K562 (cell line): ENCODE results near the gene ZFYVE16. TPM values are rescaled to one million over a fixed set of nuclear protein-coding genes. Genes with fewer than 3 reads are reported as not detected.
A peak's percentile ranks its signal among the peaks of the same experiment; 100 is the strongest.

Source experiments
- ATAC-seq: fragments of 200-7000 bp; cut with Tn5 transposase; 3 replicates; pipeline ENCODE4 v1.9.1; 2020; ENCODE audit warnings: moderate library complexity
- BruUV-seq: library from RNA; stranded (reverse); fragments of 400-500 nt; replicated peaks from 2 replicates; lab custom pipeline; 2021; lab: Mats Ljungman, UMichigan
- CTCF ChIA-PET: fragments of 300-600 bp; formaldehyde crosslinking; extraction: SDS; loops from one replicate; lab custom pipeline; 2021; ENCODE audit warnings: low intra/inter-chr PET ratio; lab: Yijun Ruan, JAX
- POLR2A ChIA-PET: fragments of 300-600, 350-650 bp; sonication (Branson Sonifier 250); formaldehyde crosslinking; extraction: SDS; loops from one replicate; lab custom pipeline; 2021; ENCODE audit warnings: antibody characterized with exemption, inconsistent platforms; lab: Yijun Ruan, JAX
- DNase-seq, 4 experiments: peaks; one replicate each; pipeline versions ENCODE4 v3.0.0 to v3.0.0-alpha.2; 2011 to 2018; ENCODE audit warnings: low spot score in 3 of 4, mixed read lengths in 3 of 4; ENCODE audit errors: extremely low read depth in 1 of 4
- FAIRE-seq: peaks from 2 replicates; lab custom pipeline; 2011; peaks lifted over from hg19 to GRCh38; lab: Jason Lieb, UNC
- H2AFZ ChIP-seq: 2 replicates; pipeline ENCODE4 v1.6.0; 2011; ENCODE audit warnings: low read depth, low read length, control low read depth, inconsistent platforms
- H3K27ac ChIP-seq: fragments of 200-600 bp; 3 replicates; pipeline ENCODE4 v1.8.0; 2011; ENCODE audit warnings: low read depth, mild to moderate bottlenecking, control low read depth, inconsistent platforms, low read length, moderate library complexity, mixed read lengths; ENCODE audit errors: extremely low read depth
- H3K27me3 ChIP-seq, 2 experiments: fragments of 300-600 bp in 1 of 2; 2 replicates in 1 of 2; 3 replicates in 1 of 2; pipeline versions ENCODE4 v1.6.0 to v1.8.0; 2011; ENCODE audit warnings: inconsistent platforms in 2 of 2, low read length in 2 of 2, mild to moderate bottlenecking in 1 of 2, mixed read lengths in 1 of 2, moderate library complexity in 1 of 2; ENCODE audit not compliant: control insufficient read depth in 2 of 2, insufficient read depth in 2 of 2
- H3K36me3 ChIP-seq: fragments of 300-600 bp; 3 replicates; pipeline ENCODE4 v1.8.0; 2011; ENCODE audit warnings: mild to moderate bottlenecking, low read length, inconsistent platforms; ENCODE audit not compliant: control insufficient read depth, insufficient read depth
- H3K4me1 ChIP-seq, 2 experiments: fragments of 200-600 bp in 1 of 2; replicated peaks in 1 of 2; 2 replicates in 1 of 2; 3 replicates in 1 of 2; pipeline versions ENCODE4 v1.5.1 to v1.8.0; 2011; ENCODE audit warnings: inconsistent platforms in 2 of 2, low read length in 2 of 2, mild to moderate bottlenecking in 1 of 2, mixed read lengths in 1 of 2, moderate library complexity in 1 of 2; ENCODE audit not compliant: control insufficient read depth in 2 of 2, insufficient read depth in 2 of 2
- H3K4me2 ChIP-seq: 2 replicates; pipeline ENCODE4 v1.6.1; 2011; ENCODE audit warnings: low read length, control low read depth, inconsistent platforms, mixed read lengths; ENCODE audit not compliant: insufficient read depth
- H3K4me3 ChIP-seq: fragments of 200-600 bp; sonication (generic), shearing (Covaris generic); 2 replicates; pipeline ENCODE4 v1.5.1; 2016; ENCODE audit warnings: control low read depth, inconsistent platforms
- H3K79me2 ChIP-seq: fragments of 200-600 bp; 3 replicates; pipeline ENCODE4 v1.8.0; 2011; ENCODE audit warnings: low read length, inconsistent platforms; ENCODE audit not compliant: control insufficient read depth, insufficient read depth
- H3K9ac ChIP-seq, 2 experiments: 2 replicates each; pipeline versions ENCODE4 v1.6.0 to v1.6.1; 2011; ENCODE audit warnings: low read depth in 2 of 2, low read length in 2 of 2, control low read depth in 1 of 2, inconsistent platforms in 1 of 2, mild to moderate bottlenecking in 1 of 2, mixed read lengths in 1 of 2; ENCODE audit not compliant: insufficient read depth in 1 of 2
- H3K9me1 ChIP-seq: one replicate; pipeline ENCODE4 v1.6.0; 2011; ENCODE audit warnings: inconsistent platforms, mild to moderate bottlenecking, low read length, moderate library complexity; ENCODE audit not compliant: control insufficient read depth, insufficient read depth
- H3K9me3 ChIP-seq: replicated peaks from 2 replicates; pipeline ENCODE4 v1.5.1; 2011; ENCODE audit warnings: low read depth, low read length, inconsistent platforms; ENCODE audit not compliant: control insufficient read depth, insufficient read depth
- H4K20me1 ChIP-seq: replicated peaks from 2 replicates; pipeline ENCODE4 v1.6.1; 2011; ENCODE audit warnings: low read length, inconsistent platforms, mixed read lengths; ENCODE audit not compliant: control insufficient read depth, insufficient read depth
- EP400 ChIP-seq: fragments of 450-650 bp; IDR thresholded peaks from 2 replicates; pipeline ENCODE4 v1.6.1; 2017; ENCODE audit warnings: antibody characterized with exemption, mild to moderate bottlenecking, moderate library complexity
- PHF8 ChIP-seq: fragments of 200-600 bp; sonication (generic); IDR thresholded peaks from 2 replicates; pipeline ENCODE4 v1.6.1; 2012; ENCODE audit warnings: mixed run types, mild to moderate bottlenecking, inconsistent platforms, low read length, moderate library complexity, borderline replicate concordance
- PRMT5 ChIP-seq: sonication (generic); formaldehyde crosslinking; IDR thresholded peaks from 2 replicates; pipeline ENCODE4 v1.5.0; 2020; ENCODE audit warnings: missing genetic modification reagents
- ZFP1 ChIP-seq: fragments of 450-650 bp; formaldehyde crosslinking; IDR thresholded peaks from 2 replicates; pipeline ENCODE4 v1.4.0; 2020; ENCODE audit warnings: mild to moderate bottlenecking, mixed read lengths
- WGBS: fragments of 100-300 bp; shearing (Covaris generic); methylation state at CpG from one replicate; pipeline ENCODE4 v1.1.6; 2016; ENCODE audit warnings: low coverage, mixed read lengths; ENCODE audit not compliant: insufficient coverage; ENCODE audit errors: missing lambda C conversion rate; 5-methylcytosine and 5-hydroxymethylcytosine counted together
- in situ Hi-C: fragments of 300-500 bp; cut with MboI; formaldehyde crosslinking; loops from 4 replicates; pipeline ENCODE4 v1.15.0; 2018; ENCODE audit warnings: inconsistent platforms, mixed read lengths
- intact Hi-C: fragments of 100-400 bp; cut with micrococcal nuclease; formaldehyde crosslinking; loops from 2 replicates; pipeline ENCODE4 v1.14.2; 2022
- polyA plus RNA-seq, 8 experiments: library from polyadenylated mRNA; depleted of rRNA in 4 of 8; stranded (reverse) in 5 of 8; unstranded in 3 of 8; fragments of >200 nt; fragmentation: Nextera tagmentation in 2 of 8; fragmentation: Illumina TruSeq in 1 of 8; extraction: Ambion mirVana in 2 of 8; extraction: Trizol in 1 of 8; gene quantifications; 2 replicates each; pipeline versions ENCODE4 v1.2.1 to v1.2.3, GENCODE V29; 2011 to 2014; ENCODE audit warnings: inconsistent platforms in 1 of 8, missing spikeins in 1 of 8
- total RNA-seq, 7 experiments: library from RNA; depleted of rRNA in 6 of 7; stranded (reverse); fragments of >200 nt in 6 of 7; fragmentation: Illumina TruSeq in 2 of 7; extraction: Trizol in 2 of 7; gene quantifications; 2 replicates each; pipeline versions ENCODE4 v1.2.1 to v1.2.3, GENCODE V29; 2011 to 2021; ENCODE audit warnings: low replicate concordance in 1 of 7
- TF ChIP-seq, protein P1 (sequence below): fragments of 450-650 bp; IDR thresholded peaks from 2 replicates; pipeline ENCODE4 v1.6.1; 2016; ENCODE audit warnings: borderline replicate concordance
- TF ChIP-seq, protein P2 (sequence below): IDR thresholded peaks from 2 replicates; pipeline ENCODE4 v1.6.1; 2016; ENCODE audit warnings: missing genetic modification characterization, missing compliant biosample characterization

The ZFYVE16 gene
- total and polyA plus RNA-seq, 9 of the 15 experiments (the other 6 are each of a cell fraction or from before 2014, with no cell fraction given): 6.0 to 18.9 (median 12.5) TPM

DNA sequence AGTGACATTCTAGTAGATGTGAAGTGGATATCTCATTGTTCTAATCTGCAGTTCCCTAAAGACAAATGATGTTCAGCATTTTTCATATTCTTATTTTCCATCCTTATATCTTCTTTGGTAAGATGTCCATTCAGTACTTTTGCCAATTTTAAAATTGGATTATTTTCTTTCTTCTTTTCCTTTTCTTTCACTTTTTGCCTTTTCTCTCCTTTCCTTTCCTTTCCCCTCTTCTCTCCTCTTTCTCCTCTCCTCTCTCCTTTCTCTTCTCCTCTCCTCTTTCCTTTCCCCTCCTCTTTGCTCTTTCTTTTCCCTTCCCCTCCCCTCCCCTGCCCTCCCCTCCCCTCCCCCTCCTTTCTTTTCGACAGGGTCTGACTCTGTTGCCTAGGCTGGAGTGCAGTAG, 10.1 kb downstream of the ZFYVE16 start:
- intact Hi-C loops (no loop called here), in situ Hi-C loops (loop anchor here (25.0 kb wide), 1 partner anchor 1906 kb away; no protein-coding TSS in a partner anchor)
- no peak overlapping the region for H3K4me3 ChIP-seq
- H3K36me3 ChIP-seq: no peaks in the 10 kb centered on the region
- no TSS peak for BruUV-seq
- H2AFZ ChIP-seq: no peak overlapping the region
- no CpG with 5 or more reads among the region's 1 CpG for WGBS
- DNase-seq: no peak
- H3K9ac ChIP-seq: no peak overlapping the region
- no peak overlapping the region for H3K27ac ChIP-seq
- CTCF ChIA-PET: no interaction called here
- no peaks in the 10 kb centered on the region for H3K9me3 ChIP-seq
- POLR2A ChIA-PET: no interaction called here
- H3K9me1 ChIP-seq: no peaks in the 10 kb centered on the region
- no peak for FAIRE-seq
- no peaks in the 10 kb centered on the region; the same call in 1 of the 2 replicates for H4K20me1 ChIP-seq
- H3K4me1 ChIP-seq: no peaks in the 10 kb centered on the region
- H3K79me2 ChIP-seq: peaks cover 2% of the 10 kb centered on the region; the same call in 2 of the 3 replicates
- no peak for ATAC-seq
- H3K4me2 ChIP-seq: no peak overlapping the region
- H3K27me3 ChIP-seq: no peaks in the 10 kb centered on the region
- TF ChIP-seq PHF8 (no peak), EP400 (no peak), ZFP1 (CRISPR knock-in tag) (no peak), PRMT5 (CRISPR knock-in tag) (no peak)
- TF ChIP-seq, protein P1, sequence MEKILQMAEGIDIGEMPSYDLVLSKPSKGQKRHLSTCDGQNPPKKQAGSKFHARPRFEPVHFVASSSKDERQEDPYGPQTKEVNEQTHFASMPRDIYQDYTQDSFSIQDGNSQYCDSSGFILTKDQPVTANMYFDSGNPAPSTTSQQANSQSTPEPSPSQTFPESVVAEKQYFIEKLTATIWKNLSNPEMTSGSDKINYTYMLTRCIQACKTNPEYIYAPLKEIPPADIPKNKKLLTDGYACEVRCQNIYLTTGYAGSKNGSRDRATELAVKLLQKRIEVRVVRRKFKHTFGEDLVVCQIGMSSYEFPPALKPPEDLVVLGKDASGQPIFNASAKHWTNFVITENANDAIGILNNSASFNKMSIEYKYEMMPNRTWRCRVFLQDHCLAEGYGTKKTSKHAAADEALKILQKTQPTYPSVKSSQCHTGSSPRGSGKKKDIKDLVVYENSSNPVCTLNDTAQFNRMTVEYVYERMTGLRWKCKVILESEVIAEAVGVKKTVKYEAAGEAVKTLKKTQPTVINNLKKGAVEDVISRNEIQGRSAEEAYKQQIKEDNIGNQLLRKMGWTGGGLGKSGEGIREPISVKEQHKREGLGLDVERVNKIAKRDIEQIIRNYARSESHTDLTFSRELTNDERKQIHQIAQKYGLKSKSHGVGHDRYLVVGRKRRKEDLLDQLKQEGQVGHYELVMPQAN: no peak
- TF ChIP-seq, protein P2, sequence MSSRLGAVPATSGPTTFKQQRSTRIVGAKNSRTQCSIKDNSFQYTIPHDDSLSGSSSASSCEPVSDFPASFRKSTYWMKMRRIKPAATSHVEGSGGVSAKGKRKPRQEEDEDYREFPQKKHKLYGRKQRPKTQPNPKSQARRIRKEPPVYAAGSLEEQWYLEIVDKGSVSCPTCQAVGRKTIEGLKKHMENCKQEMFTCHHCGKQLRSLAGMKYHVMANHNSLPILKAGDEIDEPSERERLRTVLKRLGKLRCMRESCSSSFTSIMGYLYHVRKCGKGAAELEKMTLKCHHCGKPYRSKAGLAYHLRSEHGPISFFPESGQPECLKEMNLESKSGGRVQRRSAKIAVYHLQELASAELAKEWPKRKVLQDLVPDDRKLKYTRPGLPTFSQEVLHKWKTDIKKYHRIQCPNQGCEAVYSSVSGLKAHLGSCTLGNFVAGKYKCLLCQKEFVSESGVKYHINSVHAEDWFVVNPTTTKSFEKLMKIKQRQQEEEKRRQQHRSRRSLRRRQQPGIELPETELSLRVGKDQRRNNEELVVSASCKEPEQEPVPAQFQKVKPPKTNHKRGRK (tag): peak; percentile 41; the same call in 1 of the 2 replicates
